HG03457 (cell line): ENCODE measurements around the gene POLR3G.

Experiments used
- ATAC-seq: cut with Tn5 transposase; IDR thresholded peaks from one replicate; pipeline ENCODE4 v1.9.1; 2021; ENCODE audit warnings: moderate number of reproducible peaks; ENCODE audit not compliant: unreplicated experiment

Gene POLR3G

DNA sequence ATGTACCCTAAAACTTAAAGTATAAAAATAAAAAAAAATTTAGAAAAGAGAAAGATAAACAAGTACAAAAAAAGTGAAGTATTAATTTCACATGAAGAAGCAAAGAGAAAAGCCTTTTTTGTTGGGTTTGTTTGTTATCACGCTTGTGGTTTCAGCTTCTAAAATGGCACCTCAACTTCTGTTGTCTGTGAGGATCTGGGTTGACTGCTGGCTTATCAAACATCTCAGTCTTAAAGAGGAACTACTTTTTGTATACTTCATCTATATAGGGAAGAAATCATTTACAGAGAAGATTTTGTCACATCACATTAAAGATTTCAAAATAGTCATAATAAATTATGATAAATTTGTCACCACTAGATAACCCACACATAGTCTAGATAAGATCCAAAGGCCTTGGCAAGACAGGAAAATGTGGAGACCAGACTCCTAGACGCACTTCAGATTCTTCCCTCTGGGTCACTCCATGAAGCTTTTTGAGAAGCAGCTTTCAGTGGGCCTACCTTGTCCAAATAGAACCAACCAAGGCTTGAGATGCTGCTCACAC is 75.1 kb downstream of the POLR3G start:
- no peak for ATAC-seq

DNA sequence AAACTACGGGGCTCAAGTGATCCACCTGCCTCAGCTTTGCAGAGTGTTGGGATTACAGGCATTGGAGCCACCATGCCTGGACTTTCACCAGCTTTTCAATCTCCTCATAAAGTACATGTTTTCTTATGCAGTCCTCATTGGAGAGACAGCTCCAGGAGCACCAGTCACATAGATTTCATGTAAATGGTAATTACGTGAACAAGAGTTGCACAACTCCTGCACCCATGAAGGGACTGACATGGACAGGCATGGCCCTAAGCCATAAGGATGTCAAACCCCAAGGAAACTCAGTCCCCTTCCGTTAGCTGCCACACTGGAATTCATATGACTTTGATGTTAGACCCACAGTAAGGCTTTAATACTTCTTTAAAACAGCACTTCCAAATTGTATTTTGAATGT is 76.3 kb downstream of the POLR3G start:
- no peak for ATAC-seq

DNA sequence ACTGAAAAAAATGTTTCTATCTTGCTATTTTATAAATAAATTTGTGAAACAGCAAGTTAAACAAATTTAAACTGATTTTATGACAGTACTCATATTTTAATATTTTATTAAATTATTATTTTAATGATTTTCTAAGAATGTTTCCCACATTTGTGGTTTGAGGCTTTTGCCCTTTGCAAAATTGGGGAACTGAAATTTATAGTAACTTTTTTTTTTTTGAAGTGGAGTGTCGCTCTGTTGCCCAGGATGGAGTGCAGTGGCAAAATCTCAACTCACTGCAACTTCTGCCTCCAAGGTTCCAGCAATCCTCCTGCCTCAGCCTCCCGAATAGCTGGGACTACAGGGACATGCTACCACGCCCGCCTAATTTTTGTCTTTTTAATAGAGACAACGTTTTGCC is 76.7 kb downstream of the POLR3G start:
- no peak for ATAC-seq

DNA sequence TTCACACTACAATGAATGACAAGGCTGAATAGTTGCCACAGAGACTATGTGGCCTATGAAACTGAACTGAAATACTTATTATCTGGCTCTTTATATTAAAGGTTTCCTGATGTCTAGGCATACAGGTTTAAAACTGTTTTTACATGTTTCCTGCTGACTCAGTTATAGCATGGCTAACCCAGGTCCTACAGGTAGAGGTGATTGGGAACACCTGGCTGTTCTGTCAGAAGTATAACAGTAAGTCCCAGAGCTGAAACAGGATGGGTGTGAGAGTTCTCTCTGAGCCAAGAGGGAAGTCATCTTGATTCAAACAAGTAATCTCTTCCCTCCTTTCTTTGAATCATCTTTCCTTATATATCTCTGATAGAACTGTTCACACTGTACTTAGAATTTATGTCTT is 79.0 kb downstream of the POLR3G start:
- no peak for ATAC-seq

DNA sequence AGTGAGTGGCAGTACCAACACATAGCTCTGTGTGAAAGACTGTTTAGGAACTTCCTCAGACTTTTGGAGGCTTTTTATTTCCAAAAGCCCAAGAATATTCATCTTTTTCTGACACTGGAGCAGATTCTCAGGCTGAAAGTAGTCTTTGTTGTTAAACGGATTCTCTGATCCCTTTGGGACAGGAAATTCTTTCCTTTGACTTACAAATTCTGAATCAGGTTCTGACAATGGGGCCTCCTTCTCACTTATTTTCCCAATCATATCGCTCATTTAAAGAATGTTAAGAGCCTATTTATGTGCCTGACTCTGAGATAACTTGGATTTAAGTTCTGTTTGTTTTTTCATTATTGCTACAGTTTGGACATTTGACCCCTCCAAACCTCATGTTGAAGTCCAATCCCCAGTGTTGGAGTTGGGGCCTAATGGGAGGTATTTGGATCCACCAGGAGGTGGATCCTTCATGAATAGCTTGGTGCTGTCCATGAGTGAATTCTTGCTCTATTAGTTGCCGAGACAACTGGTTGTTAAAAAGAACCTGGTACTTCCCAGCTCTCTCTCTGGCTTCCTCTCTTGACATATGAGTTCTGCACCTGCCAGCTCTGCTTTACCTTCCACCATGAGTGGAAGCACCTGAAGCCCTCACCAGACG is 79.8 kb downstream of the POLR3G start:
- no peak for ATAC-seq

DNA sequence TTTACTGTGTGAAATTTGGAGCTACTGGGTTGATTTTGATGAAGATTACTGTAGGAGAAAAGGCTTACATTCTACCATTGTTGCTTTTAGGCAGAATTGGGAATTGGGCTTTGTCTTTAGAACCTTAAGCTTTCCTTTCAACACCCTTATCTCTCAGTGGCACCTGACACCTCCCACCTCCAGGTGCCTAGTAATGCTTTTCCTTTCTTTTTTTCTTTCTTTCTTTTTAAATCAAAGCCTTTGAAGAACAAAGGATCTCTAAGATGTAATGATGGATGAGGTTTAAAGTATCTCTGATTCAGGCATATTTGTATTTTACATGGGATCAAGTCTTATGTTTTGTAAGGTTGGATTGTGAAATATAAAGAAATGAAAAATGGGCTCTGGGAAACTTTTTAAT is 81.0 kb downstream of the POLR3G start:
- ATAC-seq, result no peak

DNA sequence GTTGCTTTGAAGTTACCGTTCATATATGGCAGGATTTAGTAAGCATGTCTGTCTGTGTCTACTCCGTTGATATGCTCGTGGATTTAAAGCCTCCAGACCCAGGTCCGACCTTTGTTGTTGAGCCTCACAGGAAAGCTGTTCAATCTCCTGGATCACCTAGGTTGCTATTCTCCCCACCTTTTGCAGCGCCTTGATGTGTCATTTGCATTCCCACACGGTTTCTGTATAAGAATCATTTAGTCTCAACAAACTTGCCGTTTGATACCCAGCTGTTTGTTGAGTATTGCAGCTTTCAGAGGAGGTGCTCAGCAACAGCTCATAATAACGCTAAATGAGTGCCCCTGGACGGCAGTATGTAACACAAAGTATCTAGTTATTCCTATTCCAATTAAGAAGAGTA is 82.7 kb downstream of the POLR3G start:
- no peak for ATAC-seq

DNA sequence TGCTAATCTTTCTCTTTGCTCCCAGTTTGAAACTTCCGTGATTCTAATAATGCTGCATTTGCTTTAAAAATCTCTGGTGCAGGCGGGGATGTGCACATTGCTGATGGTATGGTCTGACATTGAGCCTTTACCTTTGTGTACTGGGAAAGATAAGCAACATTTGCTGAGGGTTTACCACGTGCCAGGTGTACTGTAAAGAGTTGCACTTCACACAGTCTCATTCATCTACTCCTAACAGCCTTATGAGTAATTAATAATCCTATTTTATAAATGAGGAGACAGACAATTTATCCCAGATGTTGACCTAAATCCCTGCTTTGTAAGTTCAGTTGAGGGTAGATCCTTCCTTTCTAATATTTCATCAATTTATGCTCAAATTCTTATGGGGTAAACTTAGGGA is 83.2 kb downstream of the POLR3G start:
- no peak for ATAC-seq

DNA sequence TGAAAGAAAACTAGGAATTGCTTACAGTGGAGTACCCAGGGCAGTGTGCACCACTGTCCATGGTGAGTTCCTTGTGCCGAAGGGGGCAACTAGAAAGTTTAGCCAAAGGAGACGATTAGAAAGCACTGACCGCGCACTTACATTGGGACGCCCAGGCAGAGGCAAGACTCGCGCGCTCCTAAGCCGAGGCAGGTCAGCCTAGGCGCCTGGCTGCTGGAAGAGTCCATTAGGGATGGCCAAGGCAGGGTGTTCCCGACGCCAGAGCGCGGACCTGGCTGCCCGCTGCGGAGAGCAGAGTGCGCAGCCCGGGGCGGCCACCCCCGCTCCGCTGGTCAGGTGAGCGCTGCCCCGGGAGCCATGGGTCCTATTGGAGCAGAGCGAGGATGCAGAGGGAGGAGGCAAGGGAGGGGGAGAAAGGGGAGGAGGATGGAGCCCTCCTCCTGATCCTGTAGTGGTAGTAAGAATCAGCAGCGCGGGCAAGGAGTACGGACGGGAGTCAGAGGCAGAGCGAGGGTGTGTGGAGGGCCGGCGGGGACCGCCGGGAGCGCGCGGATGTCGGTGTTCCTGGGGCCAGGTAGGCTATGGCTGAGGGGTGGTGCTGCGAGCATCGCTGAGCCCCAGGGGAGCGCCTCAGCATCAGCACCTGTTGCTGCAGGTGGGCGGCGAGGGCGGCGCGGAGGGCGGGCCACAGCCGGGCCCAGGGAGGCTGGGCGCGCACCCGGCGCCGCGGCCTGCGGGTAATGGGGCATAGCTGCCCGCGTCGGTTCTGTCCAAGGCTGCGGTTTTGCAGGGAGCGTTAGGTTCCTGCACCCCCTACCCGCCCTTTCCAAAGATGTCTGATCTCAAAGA is 83.9 kb downstream of the POLR3G start, which contains the start of gene ADGRV1:
ADGRV1 (plus strand) TSS at position 454 of the 849 bp plus-strand sequence; CDS start at position 553, 99 bp downstream.
- no peak for ATAC-seq

DNA sequence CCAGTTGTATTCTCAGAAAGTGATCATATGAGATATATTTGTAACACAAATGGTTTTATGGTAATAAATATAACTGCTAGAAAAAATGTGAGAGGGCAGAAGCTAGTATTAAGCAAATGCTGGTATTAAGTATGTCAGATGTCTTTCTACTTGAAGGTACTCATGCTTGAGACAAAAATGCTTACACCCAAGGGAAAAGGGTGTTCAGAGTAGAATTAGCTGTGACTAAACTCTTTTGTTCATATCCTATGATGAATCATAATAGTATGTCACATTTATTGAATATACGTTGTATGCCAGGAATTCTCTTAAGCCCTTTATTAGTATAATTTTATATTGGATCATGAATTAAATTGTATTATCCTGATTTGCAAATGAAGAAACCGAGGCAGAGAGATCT is 86.1 kb downstream of the POLR3G start:
- ATAC-seq, result no peak

DNA sequence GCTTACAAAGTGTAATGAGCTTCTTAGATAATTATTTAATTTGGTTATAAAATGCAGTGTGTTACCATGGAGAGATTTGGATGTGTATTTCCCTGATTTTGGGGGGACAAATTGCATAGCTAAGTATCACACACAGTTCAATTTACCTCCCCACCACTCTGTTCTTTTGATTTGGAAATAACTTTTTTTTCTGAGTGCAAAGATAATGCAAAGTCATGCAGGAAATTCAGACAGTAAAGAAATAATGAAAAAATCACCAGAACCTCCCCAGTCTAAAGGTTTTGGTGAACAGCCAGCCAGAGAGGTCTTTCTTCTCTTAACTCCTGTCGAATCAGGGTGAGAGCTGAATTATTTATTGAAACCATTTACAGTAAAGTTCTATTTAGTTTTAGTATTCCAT is 87.1 kb downstream of the POLR3G start:
- no peak for ATAC-seq

DNA sequence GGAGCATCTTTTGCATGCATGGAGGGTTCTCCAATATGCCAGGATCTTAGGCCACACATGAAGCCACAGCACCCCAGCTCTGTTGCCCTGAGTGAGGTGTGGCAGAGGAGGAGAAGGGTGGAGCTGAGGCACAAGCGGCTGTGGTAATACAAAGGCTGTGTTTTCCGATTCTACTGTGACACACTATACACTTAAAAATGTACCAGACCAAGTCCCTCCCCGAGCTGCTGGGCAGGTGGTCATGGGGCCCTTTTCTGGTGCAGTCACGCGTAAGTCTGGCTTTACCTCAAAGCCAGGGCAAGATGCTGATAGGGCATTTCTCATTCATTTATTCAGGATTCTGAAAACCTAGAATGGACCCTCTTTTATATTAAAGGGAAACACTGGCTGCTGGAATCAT is 87.7 kb downstream of the POLR3G start:
- no peak for ATAC-seq

DNA sequence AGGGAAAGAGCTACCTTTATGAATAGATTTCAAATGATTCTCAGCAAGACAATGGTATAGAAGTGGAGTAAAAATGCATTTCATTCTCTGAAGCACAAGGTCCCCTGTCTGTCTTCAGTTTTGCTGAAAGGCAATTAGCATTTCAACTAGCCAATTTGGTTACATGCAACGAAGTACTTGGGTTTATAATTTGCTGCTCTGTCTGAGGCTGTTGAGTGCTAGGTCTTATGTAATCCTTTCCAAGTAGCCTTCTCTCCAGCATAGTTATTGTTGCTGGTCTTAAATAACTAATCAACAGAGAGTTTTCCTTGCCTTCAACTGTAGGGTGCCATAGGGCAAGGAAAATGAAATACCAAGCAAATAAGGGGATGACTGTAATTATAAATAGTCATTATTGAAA is 88.4 kb downstream of the POLR3G start:
- ATAC-seq, result no peak
